Measurements from ENCODE around the gene LRMDA. TPM values are rescaled to one million over a fixed set of nuclear protein-coding genes. Genes with fewer than 3 reads are reported as not detected.

Gene LRMDA
- total RNA-seq, 1 experiment from 2014 or later: 1.2 TPM

DNA sequence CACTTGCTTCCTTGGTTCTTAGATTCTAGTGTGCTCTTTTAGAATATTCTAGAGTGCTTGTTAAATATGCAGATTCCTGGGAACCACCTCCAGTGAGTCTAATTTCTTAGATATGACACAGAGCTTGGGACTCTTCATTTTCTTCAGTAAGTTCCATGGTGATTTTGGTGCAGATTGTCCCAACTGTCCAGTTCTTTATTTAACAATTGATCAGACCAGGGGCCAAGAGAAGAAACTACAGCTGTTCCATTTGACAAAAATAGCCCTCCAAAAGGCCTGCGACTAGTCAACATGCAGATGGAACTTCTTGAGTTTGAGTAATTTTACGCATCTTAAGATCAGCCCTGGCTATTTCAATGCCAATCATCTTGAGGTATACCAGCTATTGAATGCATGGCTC, 760.7 kb downstream of the LRMDA start:
- ChIA-PET POLR2A (ENCODE audit: unreplicated experiment) (interaction anchor here (0.5 to 0.8 kb wide), 3 partner anchors 67 to 792 kb away, joined by 3 to 4 read pairs (median 3); no protein-coding TSS in a partner anchor), CTCF (no interaction called here)
- H3K27me3 ChIP-seq (ENCODE audit: low read length): peaks cover 82% of the 10 kb centered on the region
- no peaks in the 10 kb centered on the region for H3K4me1 ChIP-seq (ENCODE audit: insufficient read depth, low read length)
- intact Hi-C loops (cut with micrococcal nuclease): loop anchor here (1.0 to 10.0 kb wide), 7 partner anchors 78 to 923 kb away; no protein-coding TSS in a partner anchor
- H3K27ac ChIP-seq (ENCODE audit: low read length): no peak overlapping the region
- H3K79me2 ChIP-seq (ENCODE audit: low read length): no peaks in the 10 kb centered on the region
- TF ChIP-seq EZH2phosphoT487 (IDR thresholded peaks at IDR 0.05; ENCODE audit: borderline replicate concordance, low read length): no peak
- no peak for TF ChIP-seq EZH2 (IDR thresholded peaks at IDR 0.05; ENCODE audit: low read length, unreplicated experiment)
- TF ChIP-seq, protein P1, sequence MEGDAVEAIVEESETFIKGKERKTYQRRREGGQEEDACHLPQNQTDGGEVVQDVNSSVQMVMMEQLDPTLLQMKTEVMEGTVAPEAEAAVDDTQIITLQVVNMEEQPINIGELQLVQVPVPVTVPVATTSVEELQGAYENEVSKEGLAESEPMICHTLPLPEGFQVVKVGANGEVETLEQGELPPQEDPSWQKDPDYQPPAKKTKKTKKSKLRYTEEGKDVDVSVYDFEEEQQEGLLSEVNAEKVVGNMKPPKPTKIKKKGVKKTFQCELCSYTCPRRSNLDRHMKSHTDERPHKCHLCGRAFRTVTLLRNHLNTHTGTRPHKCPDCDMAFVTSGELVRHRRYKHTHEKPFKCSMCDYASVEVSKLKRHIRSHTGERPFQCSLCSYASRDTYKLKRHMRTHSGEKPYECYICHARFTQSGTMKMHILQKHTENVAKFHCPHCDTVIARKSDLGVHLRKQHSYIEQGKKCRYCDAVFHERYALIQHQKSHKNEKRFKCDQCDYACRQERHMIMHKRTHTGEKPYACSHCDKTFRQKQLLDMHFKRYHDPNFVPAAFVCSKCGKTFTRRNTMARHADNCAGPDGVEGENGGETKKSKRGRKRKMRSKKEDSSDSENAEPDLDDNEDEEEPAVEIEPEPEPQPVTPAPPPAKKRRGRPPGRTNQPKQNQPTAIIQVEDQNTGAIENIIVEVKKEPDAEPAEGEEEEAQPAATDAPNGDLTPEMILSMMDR (conservative IDR thresholded peaks at IDR 0.05; ENCODE audit: low read depth, low read length): no peak
- no peaks in the 10 kb centered on the region for H3K36me3 ChIP-seq (ENCODE audit: low read depth, low read length)
- no TSS peak for BruUV-seq (replicated peaks)
- no peaks in the 10 kb centered on the region for H3K9me3 ChIP-seq (ENCODE audit: low read length)
- H3K9me2 ChIP-seq (replicated peaks; ENCODE audit: low read length): no peaks in the 10 kb centered on the region
- H3K4me2 ChIP-seq (ENCODE audit: low read length): no peak overlapping the region
- ATAC-seq (no peak), DNase-seq (no peak)
- H3F3A ChIP-seq (ENCODE audit: low read length, unreplicated experiment): no peaks in the 10 kb centered on the region
- no peaks in the 10 kb centered on the region for H4K20me1 ChIP-seq (ENCODE audit: low read length)
- no peak overlapping the region for H2AFZ ChIP-seq (ENCODE audit: low read length)
- H3K4me3 ChIP-seq (ENCODE audit: low read length): no peak overlapping the region
- no peak overlapping the region for H3K9ac ChIP-seq (ENCODE audit: low read length)

DNA sequence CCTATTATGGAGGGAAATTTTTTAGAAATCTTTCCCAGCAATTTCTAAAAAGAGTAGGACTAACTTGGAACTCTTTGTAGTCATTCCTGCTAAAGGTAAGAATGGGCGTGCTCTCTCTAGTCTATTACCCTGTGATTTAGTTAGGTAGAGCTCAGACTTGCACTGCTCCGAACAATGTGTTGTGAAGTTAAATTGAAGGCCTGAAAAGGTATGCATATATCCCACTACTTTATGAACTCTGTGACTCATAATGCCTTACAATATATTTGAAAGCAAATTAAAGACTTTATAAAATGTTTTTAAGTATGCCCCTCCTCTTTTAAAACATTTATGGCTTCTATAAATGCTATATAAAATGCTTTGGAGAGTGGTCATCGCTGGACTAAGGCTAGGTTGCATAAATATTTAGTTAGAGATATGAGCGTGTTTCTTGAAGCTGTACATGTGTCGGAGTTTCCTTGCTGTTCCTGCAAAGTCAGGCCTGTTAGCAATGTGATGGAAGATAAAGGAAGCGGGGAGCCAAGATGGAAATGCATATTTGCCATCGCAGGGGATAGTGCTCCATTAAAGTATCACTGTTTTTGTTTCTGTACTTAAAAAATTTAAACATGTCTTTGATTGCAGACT, 761.4 kb downstream of the LRMDA start:
- CTCF ChIA-PET: no interaction called here
- Histone ChIP-seq H3K36me3 (ENCODE audit: low read depth, low read length) (no peaks in the 10 kb centered on the region), H3K9me3 (ENCODE audit: low read length) (no peaks in the 10 kb centered on the region), H3K4me1 (ENCODE audit: insufficient read depth, low read length) (no peaks in the 10 kb centered on the region), H3K79me2 (ENCODE audit: low read length) (no peaks in the 10 kb centered on the region), H3F3A (ENCODE audit: low read length, unreplicated experiment) (no peaks in the 10 kb centered on the region), H3K9ac (ENCODE audit: low read length) (no peak overlapping the region), H3K27ac (ENCODE audit: low read length) (no peak overlapping the region), H3K27me3 (ENCODE audit: low read length) (peaks cover 81% of the 10 kb centered on the region), H3K4me3 (ENCODE audit: low read length) (no peak overlapping the region), H4K20me1 (ENCODE audit: low read length) (no peaks in the 10 kb centered on the region), H3K4me2 (ENCODE audit: low read length) (no peak overlapping the region), H2AFZ (ENCODE audit: low read length) (no peak overlapping the region), H3K9me2 (replicated peaks; ENCODE audit: low read length) (no peaks in the 10 kb centered on the region)
- intact Hi-C loops (cut with micrococcal nuclease): loop anchor here (1.0 to 10.0 kb wide), 8 partner anchors 79 to 922 kb away; no protein-coding TSS in a partner anchor
- peak; percentile 94 for ATAC-seq
- TF ChIP-seq EZH2 (IDR thresholded peaks at IDR 0.05; ENCODE audit: low read length, unreplicated experiment) (no peak), EZH2phosphoT487 (IDR thresholded peaks at IDR 0.05; ENCODE audit: borderline replicate concordance, low read length) (peak; percentile 43; the same call in 1 of the 2 replicates)
- BruUV-seq (replicated peaks): no TSS peak
- peak; percentile 57 for DNase-seq
- POLR2A ChIA-PET (ENCODE audit: unreplicated experiment): interaction anchor here (0.5 to 0.8 kb wide), 4 partner anchors 67 to 968 kb away, joined by 3 to 4 read pairs (median 3); no protein-coding TSS in a partner anchor

DNA sequence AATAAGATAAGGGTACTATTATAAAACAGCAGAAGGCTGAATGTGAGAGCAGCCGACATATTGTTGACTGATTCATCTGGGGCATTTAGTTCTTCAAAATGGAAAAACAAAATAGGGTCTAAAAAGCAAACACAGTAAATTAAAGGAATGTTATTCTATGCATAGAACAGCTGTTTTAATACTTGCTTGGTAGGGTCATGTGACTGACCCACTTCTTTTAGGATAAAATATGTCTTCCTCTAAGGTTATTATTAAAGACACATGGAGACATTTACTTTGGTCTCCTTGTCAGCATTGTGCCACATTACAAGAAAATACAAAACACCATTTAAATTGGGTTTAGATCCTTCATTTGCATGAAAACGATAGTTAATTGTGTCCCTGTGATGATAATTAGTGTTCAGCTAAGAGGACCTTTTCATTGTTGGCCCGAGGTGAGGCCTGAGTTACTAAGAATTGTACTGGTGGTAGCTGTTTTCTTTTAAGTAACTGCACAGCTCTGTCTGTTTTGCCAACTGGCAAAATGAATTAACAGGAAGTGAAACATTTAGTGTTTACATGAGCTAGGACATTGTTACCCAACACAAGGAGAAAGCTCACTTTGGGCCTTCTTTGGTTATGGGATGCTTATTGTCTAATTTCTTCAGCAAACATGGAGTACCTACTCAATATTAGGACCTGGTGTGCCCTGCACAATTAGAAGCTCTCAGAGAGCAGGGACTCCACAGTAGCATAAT, 764.4 kb downstream of the LRMDA start:
- DNase-seq: no peak
- intact Hi-C loops (cut with micrococcal nuclease): loop anchor here (10.0 kb wide), 2 partner anchors 849 to 919 kb away; no protein-coding TSS in a partner anchor
- Histone ChIP-seq H3K4me3 (ENCODE audit: low read length) (no peak overlapping the region), H3K36me3 (ENCODE audit: low read depth, low read length) (no peaks in the 10 kb centered on the region), H3K27me3 (ENCODE audit: low read length) (peaks cover 83% of the 10 kb centered on the region), H3K79me2 (ENCODE audit: low read length) (no peaks in the 10 kb centered on the region), H3K27ac (ENCODE audit: low read length) (no peak overlapping the region), H3F3A (ENCODE audit: low read length, unreplicated experiment) (no peaks in the 10 kb centered on the region), H3K9ac (ENCODE audit: low read length) (no peak overlapping the region), H3K9me2 (replicated peaks; ENCODE audit: low read length) (no peaks in the 10 kb centered on the region), H3K4me2 (ENCODE audit: low read length) (no peak overlapping the region), H4K20me1 (ENCODE audit: low read length) (no peaks in the 10 kb centered on the region), H3K9me3 (ENCODE audit: low read length) (no peaks in the 10 kb centered on the region), H2AFZ (ENCODE audit: low read length) (no peak overlapping the region), H3K4me1 (ENCODE audit: insufficient read depth, low read length) (no peaks in the 10 kb centered on the region)
- ATAC-seq: no peak
- TF ChIP-seq EZH2phosphoT487 (IDR thresholded peaks at IDR 0.05; ENCODE audit: borderline replicate concordance, low read length): no peak
- TF ChIP-seq, protein P1 (conservative IDR thresholded peaks at IDR 0.05; ENCODE audit: low read depth, low read length): no peak
- TF ChIP-seq EZH2 (IDR thresholded peaks at IDR 0.05; ENCODE audit: low read length, unreplicated experiment): no peak
- ChIA-PET POLR2A (ENCODE audit: unreplicated experiment) (no interaction called here), CTCF (interaction anchor here (0.6 kb wide), 1 partner anchor 998 kb away, joined by 3 read pairs; no protein-coding TSS in a partner anchor)
- BruUV-seq (replicated peaks): no TSS peak
